Ishikawa (cell line): ENCODE measurements around the gene PDE4D.

Source experiments
- CEBPB ChIP-seq: IDR thresholded peaks from 2 replicates; pipeline ENCODE4 v1.6.1; 2012
- CREB1 ChIP-seq: IDR thresholded peaks from 2 replicates; pipeline ENCODE4 v1.6.1; 2012; ENCODE audit warnings: low read depth
- EGR1 ChIP-seq: IDR thresholded peaks from 2 replicates; pipeline ENCODE4 v1.6.1; 2012
- EP300 ChIP-seq: IDR thresholded peaks from 2 replicates; pipeline ENCODE4 v1.6.1; 2012; ENCODE audit warnings: borderline replicate concordance
- FOXM1 ChIP-seq: IDR thresholded peaks from 2 replicates; pipeline ENCODE4 v1.6.1; 2012; ENCODE audit warnings: low read depth, borderline replicate concordance
- MAX ChIP-seq: IDR thresholded peaks from 2 replicates; pipeline ENCODE4 v1.6.1; 2012
- NFIC ChIP-seq: IDR thresholded peaks from 2 replicates; pipeline ENCODE4 v1.6.1; 2012
- RAD21 ChIP-seq: IDR thresholded peaks from 2 replicates; pipeline ENCODE4 v1.6.1; 2012; ENCODE audit warnings: low read depth
- TAF1 ChIP-seq: IDR thresholded peaks from 2 replicates; pipeline ENCODE4 v1.6.1; 2012; ENCODE audit warnings: low read depth, mild to moderate bottlenecking
- TCF12 ChIP-seq: IDR thresholded peaks from 2 replicates; pipeline ENCODE4 v1.6.1; 2012; ENCODE audit warnings: low read depth
- TEAD4 ChIP-seq: IDR thresholded peaks from 2 replicates; pipeline ENCODE4 v1.6.1; 2012
- USF1 ChIP-seq: IDR thresholded peaks from 2 replicates; pipeline ENCODE4 v1.6.1; 2012
- YY1 ChIP-seq: IDR thresholded peaks from 2 replicates; pipeline ENCODE4 v1.6.1; 2012; ENCODE audit warnings: low read depth
- ZBTB7A ChIP-seq: IDR thresholded peaks from 2 replicates; pipeline ENCODE4 v1.6.1; 2012; ENCODE audit warnings: low read depth
- TF ChIP-seq, protein P1 (sequence below): IDR thresholded peaks from 2 replicates; pipeline ENCODE4 v1.6.1; 2012; ENCODE audit warnings: low read depth, mild to moderate bottlenecking

PDE4D gene

DNA sequence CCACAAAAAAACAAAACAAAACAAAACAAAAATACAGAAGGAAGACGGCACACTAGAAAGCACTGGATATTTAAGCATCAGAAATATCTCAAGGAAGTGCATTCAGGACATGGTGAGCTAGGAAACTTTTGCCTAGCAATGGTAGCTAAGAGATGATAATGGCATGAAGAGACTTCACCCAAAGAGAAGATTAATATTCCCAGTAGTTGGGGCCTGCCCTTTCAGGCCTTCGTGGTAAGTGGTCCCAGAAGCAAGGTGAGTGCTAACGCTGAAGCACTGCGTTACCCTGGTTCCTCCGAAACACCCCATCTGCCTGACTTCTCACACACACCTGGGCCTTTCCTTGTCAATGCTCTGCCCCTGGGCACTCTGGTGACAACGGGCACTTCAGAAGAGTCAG, 725.5 kb downstream of the PDE4D start:
- TF ChIP-seq NFIC (no peak), FOXM1 (no peak), TAF1 (no peak), USF1 (no peak), RAD21 (no peak), YY1 (no peak), TEAD4 (no peak), EGR1 (no peak), CREB1 (no peak), TCF12 (no peak), EP300 (no peak), MAX (no peak), CEBPB (no peak), ZBTB7A (no peak)
- TF ChIP-seq, protein P1, sequence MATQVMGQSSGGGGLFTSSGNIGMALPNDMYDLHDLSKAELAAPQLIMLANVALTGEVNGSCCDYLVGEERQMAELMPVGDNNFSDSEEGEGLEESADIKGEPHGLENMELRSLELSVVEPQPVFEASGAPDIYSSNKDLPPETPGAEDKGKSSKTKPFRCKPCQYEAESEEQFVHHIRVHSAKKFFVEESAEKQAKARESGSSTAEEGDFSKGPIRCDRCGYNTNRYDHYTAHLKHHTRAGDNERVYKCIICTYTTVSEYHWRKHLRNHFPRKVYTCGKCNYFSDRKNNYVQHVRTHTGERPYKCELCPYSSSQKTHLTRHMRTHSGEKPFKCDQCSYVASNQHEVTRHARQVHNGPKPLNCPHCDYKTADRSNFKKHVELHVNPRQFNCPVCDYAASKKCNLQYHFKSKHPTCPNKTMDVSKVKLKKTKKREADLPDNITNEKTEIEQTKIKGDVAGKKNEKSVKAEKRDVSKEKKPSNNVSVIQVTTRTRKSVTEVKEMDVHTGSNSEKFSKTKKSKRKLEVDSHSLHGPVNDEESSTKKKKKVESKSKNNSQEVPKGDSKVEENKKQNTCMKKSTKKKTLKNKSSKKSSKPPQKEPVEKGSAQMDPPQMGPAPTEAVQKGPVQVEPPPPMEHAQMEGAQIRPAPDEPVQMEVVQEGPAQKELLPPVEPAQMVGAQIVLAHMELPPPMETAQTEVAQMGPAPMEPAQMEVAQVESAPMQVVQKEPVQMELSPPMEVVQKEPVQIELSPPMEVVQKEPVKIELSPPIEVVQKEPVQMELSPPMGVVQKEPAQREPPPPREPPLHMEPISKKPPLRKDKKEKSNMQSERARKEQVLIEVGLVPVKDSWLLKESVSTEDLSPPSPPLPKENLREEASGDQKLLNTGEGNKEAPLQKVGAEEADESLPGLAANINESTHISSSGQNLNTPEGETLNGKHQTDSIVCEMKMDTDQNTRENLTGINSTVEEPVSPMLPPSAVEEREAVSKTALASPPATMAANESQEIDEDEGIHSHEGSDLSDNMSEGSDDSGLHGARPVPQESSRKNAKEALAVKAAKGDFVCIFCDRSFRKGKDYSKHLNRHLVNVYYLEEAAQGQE = no peak

- TF ChIP-seq FOXM1 = no peak
- TF ChIP-seq YY1 = no peak
- TF ChIP-seq EP300 = no peak
- TF ChIP-seq USF1 = no peak
- no peak for TF ChIP-seq TEAD4
- no peak for TF ChIP-seq CREB1
- TF ChIP-seq TAF1 = no peak
- no peak for TF ChIP-seq MAX
- TF ChIP-seq EGR1 = no peak
- TF ChIP-seq RAD21 = no peak
- TF ChIP-seq, protein P1 = no peak
- TF ChIP-seq NFIC = no peak
- no peak for TF ChIP-seq CEBPB
- TF ChIP-seq TCF12 = no peak
These were observed 729.3 kb downstream of the PDE4D start for GRCh38 chr5:59164041-59164830.

DNA sequence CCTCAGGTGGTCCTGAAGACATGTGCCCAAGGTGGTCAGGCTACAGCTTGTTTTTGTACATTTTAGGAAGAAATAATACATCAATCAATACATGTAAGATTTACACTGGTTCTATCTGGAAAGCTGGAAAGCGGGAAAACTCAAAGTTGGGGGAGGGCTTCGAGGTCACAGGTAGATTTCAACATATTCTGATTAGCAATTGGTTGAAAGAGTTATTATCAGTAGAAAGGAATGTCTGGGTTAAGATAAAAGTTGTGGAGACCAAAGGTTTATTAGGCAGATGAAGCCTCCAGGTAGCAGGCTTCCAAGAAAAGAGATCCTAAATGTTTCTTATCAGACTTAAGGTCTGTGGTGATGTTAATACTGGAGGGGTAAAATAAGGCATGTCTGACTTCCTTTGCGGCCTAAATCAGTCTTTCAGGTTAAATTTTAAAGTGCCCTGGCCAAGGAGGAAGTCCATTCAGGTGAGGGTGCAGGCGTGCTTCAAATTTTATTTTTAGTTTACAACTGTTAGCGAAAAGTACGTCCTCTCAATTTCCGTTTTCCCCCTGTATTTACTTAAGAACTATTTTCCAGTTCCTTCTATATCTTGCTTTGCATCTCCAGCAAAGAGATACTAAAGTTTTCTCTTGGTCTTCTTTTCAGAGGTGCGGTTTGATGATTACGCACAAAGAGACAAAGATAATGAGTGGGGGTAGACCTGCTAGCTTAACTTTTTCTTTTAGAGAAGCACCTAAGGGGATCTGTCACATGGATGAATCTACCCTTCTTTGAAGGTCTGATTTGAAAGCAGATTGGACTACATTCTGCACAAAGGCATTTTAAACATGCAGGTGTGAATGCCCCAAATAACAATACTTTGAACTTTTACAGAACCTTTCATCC, 732.1 kb downstream of the PDE4D start:
- TF ChIP-seq ZBTB7A = no peak

- no peak for TF ChIP-seq RAD21
- no peak for TF ChIP-seq CEBPB
- no peak for TF ChIP-seq CREB1
- no peak for TF ChIP-seq YY1
- TF ChIP-seq TAF1 = no peak
- TF ChIP-seq TEAD4 = no peak
- no peak for TF ChIP-seq MAX
- TF ChIP-seq TCF12 = no peak
- no peak for TF ChIP-seq EP300
- TF ChIP-seq EGR1 = no peak
- TF ChIP-seq, protein P1 = no peak
- no peak for TF ChIP-seq USF1
- no peak for TF ChIP-seq NFIC
- TF ChIP-seq FOXM1 = no peak
- TF ChIP-seq ZBTB7A = no peak
These were observed 734.7 kb downstream of the PDE4D start for GRCh38 chr5:59158637-59159391.
